ENCODE data around the gene B3GNT5.

B3GNT5 gene

DNA sequence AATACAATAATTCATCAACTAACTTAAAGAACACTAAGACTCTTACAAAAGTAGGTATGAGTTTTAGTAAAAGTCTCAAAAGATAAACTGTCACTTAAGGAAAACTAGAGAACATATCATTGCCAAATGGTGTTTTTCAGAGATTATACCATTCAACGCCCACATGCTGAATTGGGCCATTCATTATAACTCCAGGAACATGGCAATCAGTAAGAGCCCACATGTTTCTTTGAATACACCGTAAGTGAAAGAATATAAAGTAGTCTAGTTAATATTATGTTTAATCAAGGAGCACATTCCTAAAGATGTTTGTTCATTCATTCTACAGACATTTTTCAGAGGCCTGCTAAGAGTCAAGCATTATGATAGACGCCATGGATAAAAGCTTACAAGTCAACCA is 22.9 kb downstream of the B3GNT5 start:
- H3K27ac ChIP-seq: peak overlapping the region; percentile 48
- TF ChIP-seq, protein P1, sequence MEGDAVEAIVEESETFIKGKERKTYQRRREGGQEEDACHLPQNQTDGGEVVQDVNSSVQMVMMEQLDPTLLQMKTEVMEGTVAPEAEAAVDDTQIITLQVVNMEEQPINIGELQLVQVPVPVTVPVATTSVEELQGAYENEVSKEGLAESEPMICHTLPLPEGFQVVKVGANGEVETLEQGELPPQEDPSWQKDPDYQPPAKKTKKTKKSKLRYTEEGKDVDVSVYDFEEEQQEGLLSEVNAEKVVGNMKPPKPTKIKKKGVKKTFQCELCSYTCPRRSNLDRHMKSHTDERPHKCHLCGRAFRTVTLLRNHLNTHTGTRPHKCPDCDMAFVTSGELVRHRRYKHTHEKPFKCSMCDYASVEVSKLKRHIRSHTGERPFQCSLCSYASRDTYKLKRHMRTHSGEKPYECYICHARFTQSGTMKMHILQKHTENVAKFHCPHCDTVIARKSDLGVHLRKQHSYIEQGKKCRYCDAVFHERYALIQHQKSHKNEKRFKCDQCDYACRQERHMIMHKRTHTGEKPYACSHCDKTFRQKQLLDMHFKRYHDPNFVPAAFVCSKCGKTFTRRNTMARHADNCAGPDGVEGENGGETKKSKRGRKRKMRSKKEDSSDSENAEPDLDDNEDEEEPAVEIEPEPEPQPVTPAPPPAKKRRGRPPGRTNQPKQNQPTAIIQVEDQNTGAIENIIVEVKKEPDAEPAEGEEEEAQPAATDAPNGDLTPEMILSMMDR (conservative IDR thresholded peaks at IDR 0.05): no peak

GRCh38 chr3:183277260-183277659 is 24.2 kb downstream of the B3GNT5 start:
- no peak overlapping the region for H3K27ac ChIP-seq
- TF ChIP-seq, protein P1 (conservative IDR thresholded peaks at IDR 0.05): no peak

GRCh38 chr3:183278479-183279088 is 25.5 kb downstream of the B3GNT5 start:
- TF ChIP-seq, protein P1 (conservative IDR thresholded peaks at IDR 0.05): no peak
- H3K27ac ChIP-seq: no peak overlapping the region

DNA sequence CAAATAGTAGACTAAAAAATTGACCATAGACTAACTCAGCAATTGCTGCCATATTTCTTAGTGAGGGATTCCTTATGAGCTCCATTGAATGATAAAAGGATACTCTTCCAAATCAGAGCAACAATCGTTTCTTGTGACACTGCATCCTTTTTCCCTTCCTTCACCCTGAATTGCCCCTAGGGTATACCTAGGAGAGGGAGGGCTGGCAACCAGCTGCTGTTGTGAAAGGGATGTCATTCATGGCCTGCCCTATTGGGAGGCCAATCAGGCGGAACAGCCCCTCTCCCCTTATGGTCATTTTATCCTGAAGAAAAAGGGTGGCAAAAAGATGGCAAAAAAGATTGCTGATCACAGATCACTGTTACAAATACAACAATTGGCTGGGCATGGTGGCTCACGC is 26.3 kb downstream of the B3GNT5 start:
- no peak overlapping the region for H3K27ac ChIP-seq
- TF ChIP-seq, protein P1 (conservative IDR thresholded peaks at IDR 0.05): no peak

DNA sequence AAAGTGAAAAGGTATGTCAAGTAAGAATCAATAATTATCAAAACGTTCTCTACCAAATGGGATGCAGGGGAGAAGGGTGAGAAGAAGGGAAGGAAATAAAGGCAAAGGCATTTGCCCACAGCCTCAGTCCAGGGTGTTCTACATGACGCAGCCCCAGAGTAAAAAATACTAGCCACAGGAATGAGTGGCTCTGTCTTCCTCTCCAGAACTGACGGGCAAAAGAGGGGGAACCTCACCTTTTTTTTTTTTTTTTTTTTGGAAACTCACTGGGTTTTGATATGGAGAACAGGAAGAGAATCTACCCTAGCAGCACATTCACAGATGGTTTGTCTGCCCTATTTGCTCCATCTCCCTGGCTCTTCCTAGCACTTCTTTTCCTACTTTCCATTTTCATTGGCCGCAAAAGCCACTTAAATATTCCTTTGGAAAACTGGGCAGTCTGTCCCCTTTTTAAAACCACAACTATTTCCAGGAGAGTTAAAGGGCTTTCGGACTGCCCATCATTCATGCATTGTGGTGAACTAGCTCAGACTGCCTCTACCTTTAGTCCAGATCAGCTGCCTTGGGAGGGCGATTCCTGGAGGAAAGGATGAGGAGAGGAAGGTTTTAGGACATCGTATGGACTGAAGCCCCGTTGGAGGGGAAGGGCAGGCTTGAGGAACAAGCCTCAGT is 28.2 kb downstream of the B3GNT5 start:
- TF ChIP-seq, protein P1 (conservative IDR thresholded peaks at IDR 0.05): no peak
- H3K27ac ChIP-seq: no peak overlapping the region

- TF ChIP-seq, protein P1 (conservative IDR thresholded peaks at IDR 0.05): no peak
- no peak overlapping the region for H3K27ac ChIP-seq
Observed at GRCh38 chr3:183283886-183284285, 30.8 kb downstream of the B3GNT5 start.

GRCh38 chr3:183284570-183284969 is 31.5 kb downstream of the B3GNT5 start:
- TF ChIP-seq, protein P1 (conservative IDR thresholded peaks at IDR 0.05): no peak
- H3K27ac ChIP-seq: no peak overlapping the region

Data from VCaP (cell line).